Measurements from ENCODE around the gene CSF1.

CSF1 gene

GRCh38 chr1:109883248-109883955, 27.2 kb upstream of the CSF1 start:
- DNase-seq, result no peak

- DNase-seq, result no peak
Observed at GRCh38 chr1:109884242-109884891, 26.3 kb upstream of the CSF1 start.

GRCh38 chr1:109885589-109885988, 25.1 kb upstream of the CSF1 start:
- no peak for DNase-seq

- DNase-seq, result no peak
Observed at GRCh38 chr1:109886827-109887226, 23.8 kb upstream of the CSF1 start.

GRCh38 chr1:109887271-109887670, 23.4 kb upstream of the CSF1 start:
- DNase-seq, result no peak

GRCh38 chr1:109887884-109888283, 22.8 kb upstream of the CSF1 start:
- no peak for DNase-seq

- DNase-seq, result no peak
Observed at GRCh38 chr1:109889094-109889493, 21.6 kb upstream of the CSF1 start.

- no peak for DNase-seq
Observed at GRCh38 chr1:109890115-109890953, 20.3 kb upstream of the CSF1 start.

GRCh38 chr1:109891930-109892329, 18.7 kb upstream of the CSF1 start:
- no peak for DNase-seq

- DNase-seq, result no peak
Observed at GRCh38 chr1:109892561-109893368, 17.9 kb upstream of the CSF1 start.

- no peak for DNase-seq
Observed at GRCh38 chr1:109893532-109894171, 17.0 kb upstream of the CSF1 start.

- no peak for DNase-seq
Observed at GRCh38 chr1:109894823-109895719, 15.6 kb upstream of the CSF1 start.

GRCh38 chr1:109895720-109896504, 14.7 kb upstream of the CSF1 start:
- DNase-seq, result no peak

GRCh38 chr1:109896681-109897080, 14.0 kb upstream of the CSF1 start:
- no peak for DNase-seq

- no peak for DNase-seq
Observed at GRCh38 chr1:109897259-109897955, 13.2 kb upstream of the CSF1 start.

GRCh38 chr1:109898842-109899241, 11.8 kb upstream of the CSF1 start:
- DNase-seq, result no peak

GRCh38 chr1:109901141-109901523, 9.5 kb upstream of the CSF1 start:
- no peak for DNase-seq

GRCh38 chr1:109901524-109902145, 9.0 kb upstream of the CSF1 start:
- DNase-seq, result no peak

- no peak for DNase-seq
Observed at GRCh38 chr1:109902204-109902985, 8.3 kb upstream of the CSF1 start.

Data from NCI-H748 treated with DMSO at 0.1 percent for 48 hours (cell line).